Breast epithelium (tissue), 4 donors: ENCODE data around the gene INO80E. TPM values are rescaled to one million over a fixed set of nuclear protein-coding genes. Genes with fewer than 3 reads are reported as not detected.

Experiments used
- DNase-seq, 2 donors: peaks; one replicate each; pipeline ENCODE4 v3.0.0-alpha.2; 2019; ENCODE audit warnings: low spot score in 2 of 2
- H3K27ac ChIP-seq, 2 donors: fragments of 200-600 bp; sonication (generic) in 1 of 2; one replicate each; pipeline ENCODE4 v1.5.1; 2016 to 2019; ENCODE audit warnings: mild to moderate bottlenecking in 1 of 2
- H3K27me3 ChIP-seq, 2 donors: fragments of 200-600 bp; sonication (generic) in 1 of 2; one replicate each; pipeline versions ENCODE4 v1.5.1 to v1.6.0; 2017 to 2019; ENCODE audit warnings: control low read depth in 1 of 2, mild to moderate bottlenecking in 1 of 2
- H3K36me3 ChIP-seq: fragments of 200-600 bp; one replicate; pipeline ENCODE4 v1.5.1; 2019
- H3K4me1 ChIP-seq, 2 donors: fragments of 200-600 bp; sonication (generic); one replicate each; pipeline ENCODE4 v1.5.1; 2016 to 2019; ENCODE audit warnings: control low read depth in 1 of 2
- H3K4me3 ChIP-seq, 3 donors: fragments of 200-600 bp; sonication (generic); 1 replicate in 2 of 3; 2 replicates in 1 of 3; pipeline ENCODE4 v1.5.1; 2016 to 2019; ENCODE audit warnings: mild to moderate bottlenecking in 3 of 3, moderate library complexity in 2 of 3
- H3K9me3 ChIP-seq, 2 donors: fragments of 200-600 bp; sonication (generic) in 1 of 2; one replicate each; pipeline ENCODE4 v1.5.1; 2016 to 2019; ENCODE audit warnings: control low read depth in 1 of 2
- CTCF ChIP-seq, 3 donors: fragments of 450-650 bp; IDR thresholded peaks; one replicate each; pipeline ENCODE4 v1.5.1; 2016 to 2017; ENCODE audit warnings: antibody characterized with exemption in 3 of 3, mild to moderate bottlenecking in 3 of 3, moderate library complexity in 3 of 3
- POLR2A ChIP-seq: fragments of 450-650 bp; IDR thresholded peaks from one replicate; pipeline ENCODE4 v1.6.1; 2016; ENCODE audit warnings: antibody characterized with exemption, mild to moderate bottlenecking, moderate library complexity
- POLR2AphosphoS5 ChIP-seq, 3 donors: sonication (generic); formaldehyde crosslinking; IDR thresholded peaks; one replicate each; pipeline ENCODE4 v1.6.1; 2017; ENCODE audit warnings: antibody characterized with exemption in 3 of 3
- intact Hi-C: fragments of 100-400 bp; cut with DNase I; formaldehyde crosslinking; loops from one replicate; pipeline ENCODE4 v1.15.1; 2023; ENCODE audit warnings: low total_unique reads
- total RNA-seq, 3 donors: library from RNA; depleted of rRNA; stranded (reverse); fragments of >200 nt; gene quantifications; one replicate each; pipeline ENCODE4 v1.1.0, GENCODE V29; 2016

The INO80E gene
- total RNA-seq, 3 donors from 2014 or later: 31.8 to 39.7 (median 38.6) TPM

GRCh38 chr16:29972992-29973383 is 23.1 kb upstream of the INO80E start:
- Histone ChIP-seq H3K4me1 (peaks cover 7 to 16% of the 10 kb centered on the region in 2 donors), H3K9me3 (no peaks in the 10 kb centered on the region), H3K27me3 (no peaks in the 10 kb centered on the region), H3K27ac (peak overlapping the region; percentile 90 to 94), H3K36me3 (no peaks in the 10 kb centered on the region), H3K4me3 (peak overlapping the region in 2 of 3 donors; percentile 84 to 97)
- intact Hi-C loops: no loop called here
- no peak for DNase-seq
- TF ChIP-seq POLR2A (no peak), POLR2AphosphoS5 (IDR thresholded peaks at IDR 0.05) (no peak), CTCF (IDR thresholded peaks at IDR 0.05) (no peak)

GRCh38 chr16:29973384-29974246 is 22.4 kb upstream of the INO80E start, which contains the start of gene TAOK2:
Gene TAOK2, plus strand, starts transcription at chr16:29973868. Its CDS starts 3,905 bp downstream, at chr16:29977773.
- Histone ChIP-seq H3K27me3 (no peaks in the 10 kb centered on the region), H3K4me1 (peaks cover 7 to 16% of the 10 kb centered on the region in 2 donors), H3K4me3 (peak within 1 kb of the TSS; percentile 84 to 98 (median 97)), H3K9me3 (no peaks in the 10 kb centered on the region), H3K36me3 (no peaks in the 10 kb centered on the region), H3K27ac (peak within 1 kb of the TSS; percentile 90 to 94)
- DNase-seq: peak; percentile 96 to 98
- TF ChIP-seq POLR2A (peak; percentile 65), POLR2AphosphoS5 (IDR thresholded peaks at IDR 0.05) (peak; percentile 54 to 85 (median 67)), CTCF (IDR thresholded peaks at IDR 0.05) (no peak)
- intact Hi-C loops: no loop called here

- peak overlapping the region; percentile 84 to 98 (median 97) for H3K4me3 ChIP-seq
- intact Hi-C loops: no loop called here
- H3K4me1 ChIP-seq: peaks cover 7 to 16% of the 10 kb centered on the region in 2 donors
- TF ChIP-seq CTCF (IDR thresholded peaks at IDR 0.05): no peak
- TF ChIP-seq POLR2AphosphoS5 (IDR thresholded peaks at IDR 0.05): no peak
- TF ChIP-seq POLR2A: peak; percentile 13
- no peaks in the 10 kb centered on the region for H3K9me3 ChIP-seq
- no peaks in the 10 kb centered on the region for H3K27me3 ChIP-seq
- no peaks in the 10 kb centered on the region for H3K36me3 ChIP-seq
- DNase-seq: no peak
- peak overlapping the region; percentile 90 to 94 for H3K27ac ChIP-seq
These were observed 21.5 kb upstream of the INO80E start for GRCh38 chr16:29974291-29975133.

- TF ChIP-seq CTCF (IDR thresholded peaks at IDR 0.05) (no peak), POLR2AphosphoS5 (IDR thresholded peaks at IDR 0.05) (no peak), POLR2A (no peak)
- intact Hi-C loops: no loop called here
- Histone ChIP-seq H3K27me3 (no peaks in the 10 kb centered on the region), H3K36me3 (no peaks in the 10 kb centered on the region), H3K4me1 (peaks cover 7 to 16% of the 10 kb centered on the region in 2 donors), H3K27ac (peak overlapping the region; percentile 90 to 94), H3K9me3 (no peaks in the 10 kb centered on the region), H3K4me3 (peak overlapping the region; percentile 84 to 98 (median 97))
- no peak for DNase-seq
These were observed 20.9 kb upstream of the INO80E start for GRCh38 chr16:29975134-29975538.
